ENCODE data around the gene NARF. TPM values are rescaled to one million over a fixed set of nuclear protein-coding genes. Genes with fewer than 3 reads are reported as not detected.

The NARF gene
- total and polyA plus RNA-seq, 9 donors = 29.6 to 52.7 (median 47.5) TPM

GRCh38 chr17:82483836-82484235, 25.3 kb downstream of the NARF start:
- no peaks in the 10 kb centered on the region for H3K36me3 ChIP-seq
- H3K4me3 ChIP-seq = no peak overlapping the region
- peak overlapping the region in 1 of 2 donors; percentile 41 for H3K27ac ChIP-seq
- TF ChIP-seq POLR2A (IDR thresholded peaks at IDR 0.05) (no peak), CTCF (IDR thresholded peaks at IDR 0.05) (no peak), EP300 (IDR thresholded peaks at IDR 0.05) (no peak)
- no peak for DNase-seq
- H3K4me1 ChIP-seq (ENCODE audit: insufficient read depth) = no peaks in the 10 kb centered on the region
- 72 to 90% (median 86%) methylated on average over 9 of the region's 9 CpGs for WGBS, 3 donors
- no peaks in the 10 kb centered on the region for H3K9me3 ChIP-seq
- no peaks in the 10 kb centered on the region for H3K27me3 ChIP-seq
- intact Hi-C loops (cut with DNase I) = no loop called here

GRCh38 chr17:82486231-82487094, 27.9 kb downstream of the NARF start:
- 33 to 55% (median 39%) methylated on average over 13 of the region's 13 CpGs for WGBS, 3 donors
- H3K36me3 ChIP-seq = no peaks in the 10 kb centered on the region
- no peaks in the 10 kb centered on the region for H3K27me3 ChIP-seq
- intact Hi-C loops (cut with DNase I) = no loop called here
- H3K27ac ChIP-seq = peak overlapping the region; percentile 11 to 42
- peak in 4 of 5 donors; percentile 44 to 79 (median 66) for DNase-seq
- TF ChIP-seq POLR2A (IDR thresholded peaks at IDR 0.05) (no peak), EP300 (IDR thresholded peaks at IDR 0.05) (no peak), CTCF (IDR thresholded peaks at IDR 0.05) (no peak)
- H3K9me3 ChIP-seq = no peaks in the 10 kb centered on the region
- no peaks in the 10 kb centered on the region for H3K4me1 ChIP-seq (ENCODE audit: insufficient read depth)
- H3K4me3 ChIP-seq = no peak overlapping the region

- DNase-seq = peak in 3 of 5 donors; percentile 39 to 65 (median 41)
- H3K27ac ChIP-seq = no peak overlapping the region
- no peaks in the 10 kb centered on the region for H3K9me3 ChIP-seq
- no peak for TF ChIP-seq POLR2A (IDR thresholded peaks at IDR 0.05)
- TF ChIP-seq EP300 (IDR thresholded peaks at IDR 0.05) = no peak
- TF ChIP-seq CTCF (IDR thresholded peaks at IDR 0.05) = no peak
- WGBS, 3 donors = 53 to 70% (median 53%) methylated on average over 14 of the region's 14 CpGs
- no peaks in the 10 kb centered on the region for H3K36me3 ChIP-seq
- intact Hi-C loops (cut with DNase I) = no loop called here
- no peaks in the 10 kb centered on the region for H3K27me3 ChIP-seq
- no peaks in the 10 kb centered on the region for H3K4me1 ChIP-seq (ENCODE audit: insufficient read depth)
- no peak overlapping the region for H3K4me3 ChIP-seq
These were observed 29.4 kb downstream of the NARF start for GRCh38 chr17:82487910-82488309.

GRCh38 chr17:82489117-82489516, 30.6 kb downstream of the NARF start:
- Histone ChIP-seq H3K27ac (no peak overlapping the region), H3K27me3 (no peaks in the 10 kb centered on the region), H3K4me3 (no peak overlapping the region), H3K9me3 (no peaks in the 10 kb centered on the region), H3K4me1 (ENCODE audit: insufficient read depth) (no peaks in the 10 kb centered on the region), H3K36me3 (no peaks in the 10 kb centered on the region)
- no peak for DNase-seq
- TF ChIP-seq EP300 (IDR thresholded peaks at IDR 0.05) = no peak
- TF ChIP-seq POLR2A (IDR thresholded peaks at IDR 0.05) = no peak
- no peak for TF ChIP-seq CTCF (IDR thresholded peaks at IDR 0.05)
- WGBS, 3 donors = 64 to 72% (median 70%) methylated on average over 8 of the region's 8 CpGs
- intact Hi-C loops (cut with DNase I) = no loop called here
